HG02763 (cell line): ENCODE measurements around the gene PCBP3.

Experiments
- ATAC-seq: cut with Tn5 transposase; IDR thresholded peaks from one replicate; pipeline ENCODE4 v1.9.1; 2021; ENCODE audit warnings: mild to moderate bottlenecking, moderate library complexity; ENCODE audit not compliant: unreplicated experiment

The PCBP3 gene

DNA sequence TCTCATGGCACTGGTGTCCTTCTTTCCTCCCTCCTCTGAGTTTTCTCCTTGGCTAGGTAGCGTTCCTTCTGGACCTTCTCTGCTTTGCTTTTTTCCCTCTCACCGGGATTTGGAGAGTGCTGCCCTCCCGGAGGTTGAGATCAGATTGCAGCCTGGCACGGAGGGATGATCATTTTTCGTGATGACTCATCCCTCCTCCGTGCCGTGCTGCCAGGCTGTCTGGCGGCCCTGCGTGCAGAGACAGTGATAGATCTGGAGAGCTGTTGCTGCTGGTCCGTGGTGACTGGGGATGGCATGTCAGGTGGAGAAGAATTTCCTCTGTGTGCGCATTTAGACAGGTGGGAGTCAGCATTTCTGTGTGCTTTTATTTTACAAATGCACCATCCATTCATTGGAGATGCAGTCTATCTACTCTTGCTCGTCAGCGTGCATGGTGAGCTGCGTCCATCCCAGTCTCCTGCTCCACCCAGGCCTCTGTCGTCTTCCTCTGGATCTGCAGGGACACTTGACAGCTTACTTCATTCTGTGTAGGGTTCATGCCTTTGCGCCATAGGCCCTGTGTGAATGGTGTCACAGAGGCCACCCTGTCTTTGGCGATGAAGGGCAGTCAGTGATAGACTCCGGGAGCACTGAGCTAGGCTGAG, 104.4 kb downstream of the PCBP3 start:
- ATAC-seq, result no peak

DNA sequence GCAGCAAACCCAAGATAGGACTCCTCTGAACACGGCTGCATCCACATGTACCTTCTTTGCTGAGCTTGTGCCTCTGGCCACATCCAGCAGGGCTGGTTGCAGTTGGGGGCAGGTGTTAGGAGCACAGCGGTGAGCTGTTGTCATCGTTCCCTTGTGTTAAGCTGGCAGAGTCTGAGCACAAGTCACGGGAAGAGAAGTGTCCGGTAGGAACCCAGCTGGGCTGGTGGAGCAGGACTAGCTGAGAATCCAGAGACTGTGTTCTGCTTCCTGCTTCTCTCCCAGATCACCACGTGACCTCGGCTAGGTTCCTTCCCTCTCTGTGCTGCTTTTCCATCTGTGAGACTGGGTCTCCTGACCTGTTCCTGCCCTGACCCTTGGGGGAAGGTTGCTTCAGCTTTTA, 105.1 kb downstream of the PCBP3 start:
- no peak for ATAC-seq

DNA sequence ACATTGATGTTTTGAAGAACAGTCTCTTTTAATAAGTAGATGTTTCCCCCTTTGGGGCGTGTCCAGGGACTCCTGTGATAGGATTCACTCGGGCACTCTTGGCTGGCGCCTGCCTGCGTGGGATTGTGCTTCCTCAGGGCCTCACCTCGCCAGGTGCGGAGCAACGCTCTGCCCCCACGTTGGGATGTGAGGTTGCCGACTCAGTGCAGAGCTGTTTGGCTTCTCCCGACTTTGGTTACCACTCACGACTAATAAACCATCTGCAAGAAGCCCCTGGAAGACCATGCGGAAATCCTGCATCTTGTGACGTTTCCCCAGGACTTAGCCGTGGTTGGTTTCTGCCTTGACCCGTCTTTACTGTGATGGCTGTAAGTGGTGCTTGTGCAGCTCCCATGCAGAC, 106.4 kb downstream of the PCBP3 start:
- no peak for ATAC-seq

DNA sequence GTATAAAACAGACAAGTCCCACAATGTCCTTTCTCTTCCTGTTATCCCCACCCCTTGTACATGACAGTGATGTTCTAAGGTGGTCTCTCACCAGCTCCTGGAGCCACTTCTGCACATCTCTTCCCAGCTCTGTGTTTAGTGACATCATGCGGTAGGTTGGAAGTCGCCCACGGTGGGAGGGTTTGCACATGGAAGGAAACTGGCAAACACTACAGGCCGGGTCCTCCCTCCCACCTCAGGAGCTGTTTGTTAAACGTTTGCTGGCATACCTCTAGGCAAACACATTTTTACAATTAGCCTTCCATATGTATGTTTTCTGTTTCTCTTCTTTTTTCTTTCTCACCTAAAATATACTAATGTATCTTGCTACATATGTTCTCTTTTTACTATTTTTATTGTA, 107.4 kb downstream of the PCBP3 start:
- ATAC-seq, result no peak

DNA sequence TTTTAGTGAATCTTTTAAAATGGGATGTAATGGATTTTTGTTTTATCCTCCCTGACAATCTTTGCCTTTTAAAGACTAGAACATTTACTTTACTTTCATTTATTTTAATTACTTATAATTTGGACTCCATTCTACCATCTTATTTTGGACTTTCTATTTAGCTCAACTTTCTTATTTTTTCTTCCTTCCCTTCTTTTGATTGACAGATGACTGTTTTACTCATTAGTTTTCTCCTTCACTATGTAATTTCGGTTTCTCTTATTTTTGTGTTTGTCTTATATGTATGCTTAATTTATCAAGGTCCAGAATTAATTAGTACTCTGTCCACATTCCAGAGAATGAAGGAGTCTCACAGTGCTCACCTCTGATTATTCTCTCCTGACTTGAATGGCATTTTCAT, 109.9 kb downstream of the PCBP3 start:
- ATAC-seq, result no peak

DNA sequence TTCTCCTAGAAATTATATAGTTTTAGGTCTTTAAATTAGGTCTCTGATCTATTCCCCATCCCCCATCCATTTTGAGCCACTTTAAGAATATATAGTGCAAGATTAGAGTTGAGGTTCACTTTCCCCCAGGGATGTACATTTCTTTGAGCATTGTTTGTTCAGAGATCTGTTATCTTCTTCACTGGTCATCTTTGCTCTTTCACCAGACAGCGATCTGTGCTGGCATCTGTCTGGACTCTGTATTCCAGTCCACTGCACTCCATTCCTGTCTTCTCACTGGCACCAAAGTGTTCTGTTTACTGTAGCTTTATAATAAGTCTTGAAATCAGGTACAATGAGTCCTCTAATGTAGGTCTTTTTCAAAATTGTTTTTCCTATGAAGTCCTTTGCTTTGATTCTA, 112.5 kb downstream of the PCBP3 start:
- ATAC-seq, result no peak

DNA sequence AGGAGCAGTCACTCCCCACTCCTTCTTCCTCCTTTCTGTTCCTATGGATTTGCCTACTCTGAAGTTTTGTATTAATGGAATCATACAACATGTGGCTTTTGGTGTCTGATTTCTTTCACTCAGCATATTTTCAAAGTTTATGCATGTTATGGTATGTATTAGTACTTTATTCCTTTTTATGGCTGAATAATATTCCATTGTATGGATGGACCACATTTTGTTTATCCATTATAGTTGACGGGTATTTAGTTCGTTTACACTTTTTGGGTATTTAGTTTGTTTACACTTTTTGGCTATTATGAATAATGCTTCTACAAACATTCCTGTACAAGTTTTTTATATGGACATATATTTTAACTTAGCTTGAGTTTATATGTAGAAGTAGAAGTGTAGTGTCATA, 113.1 kb downstream of the PCBP3 start:
- ATAC-seq, result no peak

DNA sequence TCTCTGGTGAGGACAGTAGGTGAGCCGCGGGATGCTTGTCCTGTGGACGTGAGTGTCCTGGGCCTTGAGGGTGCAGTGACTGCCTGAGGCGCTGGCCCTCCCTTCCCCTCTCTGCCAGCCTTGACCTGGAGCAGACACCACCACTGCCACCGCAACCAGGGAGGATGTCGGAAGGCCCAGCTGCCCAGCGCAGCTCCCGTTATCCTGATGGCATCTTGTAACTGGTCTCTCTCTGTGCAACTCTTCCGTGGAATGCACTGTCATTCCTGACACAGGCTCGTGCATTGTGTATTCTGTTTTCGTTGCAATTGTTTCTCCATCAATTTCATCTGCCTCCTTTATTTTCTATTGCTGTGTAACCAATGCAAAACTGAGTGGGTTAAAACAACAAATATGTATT, 118.2 kb downstream of the PCBP3 start:
- ATAC-seq, result no peak

DNA sequence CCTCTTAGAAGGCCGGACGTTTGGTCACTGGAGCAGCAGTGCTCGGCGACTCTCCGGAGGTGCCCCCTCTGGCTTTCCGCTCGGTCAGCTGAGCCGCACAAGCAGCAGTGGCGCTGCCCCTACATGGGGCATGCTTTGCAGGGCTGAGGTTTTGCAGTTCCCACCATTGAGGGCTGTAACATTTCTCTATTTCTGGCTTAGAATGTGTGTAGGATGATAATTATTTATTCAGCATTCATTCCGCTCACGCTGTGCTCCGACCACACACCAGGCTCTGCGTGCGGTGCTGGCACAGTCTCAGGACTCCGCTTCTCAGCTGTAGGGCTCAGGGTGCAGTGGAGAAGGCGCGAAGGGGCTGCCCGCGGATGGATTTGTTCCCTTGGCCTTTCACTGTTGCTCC, 119.5 kb downstream of the PCBP3 start:
- no peak for ATAC-seq

DNA sequence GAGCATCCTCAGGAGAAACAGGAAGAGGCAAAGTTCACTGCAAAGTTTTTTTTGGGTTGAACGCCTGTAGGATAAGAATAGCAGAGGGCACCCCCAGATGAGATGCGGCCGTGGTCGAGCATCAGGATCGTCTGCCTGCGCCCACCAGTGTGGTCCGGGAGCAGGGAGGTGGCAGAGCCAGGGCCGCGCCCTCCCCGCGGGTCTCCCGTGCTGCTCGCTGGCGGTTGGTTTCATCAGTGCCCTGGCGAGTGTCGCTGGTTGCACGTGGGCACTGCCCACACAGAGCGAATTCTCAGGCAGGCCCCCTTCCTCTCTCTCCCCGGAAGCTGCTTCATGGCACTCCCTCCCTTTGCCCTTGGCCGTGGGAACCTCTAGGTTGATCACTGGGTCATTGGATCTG, 120.0 kb downstream of the PCBP3 start:
- ATAC-seq, result no peak

DNA sequence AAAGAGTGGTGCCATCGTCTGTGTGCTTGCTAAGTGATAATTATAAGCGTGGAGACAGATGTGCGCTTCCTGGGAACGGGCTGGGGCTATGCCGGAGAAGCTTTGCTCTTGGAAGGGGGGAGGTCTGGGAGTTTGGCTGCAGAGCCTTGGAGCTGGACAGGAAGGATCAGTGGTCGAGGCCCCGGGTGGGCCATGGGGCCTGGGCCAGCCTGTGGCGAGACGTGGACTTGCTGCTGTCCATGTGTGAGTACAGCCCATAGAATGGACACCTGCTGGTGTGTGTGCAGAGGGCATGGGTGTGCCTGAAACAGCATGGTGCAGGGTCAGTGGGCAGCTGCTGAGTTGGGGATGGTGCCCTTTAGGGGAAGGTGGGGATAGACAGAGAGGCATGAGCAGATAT, 121.3 kb downstream of the PCBP3 start:
- ATAC-seq, result no peak

DNA sequence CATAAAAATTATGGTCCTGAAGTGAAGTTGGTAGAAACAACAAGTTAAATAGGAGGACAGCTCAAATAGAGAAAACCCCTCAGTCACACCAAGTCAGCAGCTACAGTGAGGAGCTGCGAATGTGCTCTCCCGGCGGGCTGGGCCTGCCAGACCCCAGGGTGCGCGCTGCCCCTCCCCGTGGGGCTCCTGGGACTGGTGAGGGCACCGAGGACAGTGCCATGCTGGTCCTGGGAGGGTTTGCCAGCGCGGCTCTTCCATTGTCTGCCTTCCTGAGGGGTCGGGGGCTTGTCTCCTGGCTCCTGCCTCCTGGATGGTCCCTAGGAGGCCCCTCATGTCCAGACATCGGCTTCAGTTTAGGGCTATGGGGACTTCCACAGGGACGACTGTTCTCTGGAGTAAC, 121.8 kb downstream of the PCBP3 start:
- no peak for ATAC-seq

DNA sequence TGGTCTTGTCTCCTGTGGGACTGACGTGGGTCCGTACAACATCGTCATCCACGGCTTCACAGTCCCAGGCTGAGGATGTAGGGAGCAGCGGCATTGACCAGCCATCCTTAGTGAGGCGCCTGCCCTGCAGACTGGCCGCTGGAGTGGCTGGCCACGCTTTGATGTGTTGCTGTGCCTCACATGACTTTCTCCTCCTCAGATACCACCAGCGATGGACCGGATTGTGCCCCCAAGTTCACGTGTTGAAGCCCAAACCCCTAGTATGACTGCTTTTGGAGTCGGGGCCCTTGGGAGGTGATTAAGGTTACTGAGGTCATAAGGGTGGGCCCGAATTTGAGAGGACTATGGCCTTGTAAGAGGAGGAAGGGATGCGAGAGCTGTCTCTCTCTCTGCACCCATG, 122.5 kb downstream of the PCBP3 start:
- ATAC-seq, result no peak

DNA sequence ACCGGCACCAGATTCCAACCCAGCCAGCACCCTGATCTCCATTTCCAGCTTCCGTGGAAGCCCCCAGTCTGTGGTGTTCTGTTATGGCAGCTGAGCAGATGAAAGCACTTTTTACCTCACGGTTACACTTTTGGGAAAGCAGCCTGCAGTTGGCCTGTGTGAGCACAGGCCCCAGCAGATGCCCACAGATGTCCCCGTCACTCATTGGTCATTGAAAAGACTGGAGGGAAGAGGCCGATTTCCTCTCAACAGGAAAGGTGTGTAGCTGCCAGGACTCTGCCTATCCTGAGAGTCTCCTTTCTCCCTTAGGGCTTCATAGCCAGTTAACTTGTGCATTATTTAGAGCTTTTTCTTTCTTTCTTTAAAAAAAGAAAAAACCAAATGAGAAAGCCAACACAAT, 123.0 kb downstream of the PCBP3 start:
- no peak for ATAC-seq

DNA sequence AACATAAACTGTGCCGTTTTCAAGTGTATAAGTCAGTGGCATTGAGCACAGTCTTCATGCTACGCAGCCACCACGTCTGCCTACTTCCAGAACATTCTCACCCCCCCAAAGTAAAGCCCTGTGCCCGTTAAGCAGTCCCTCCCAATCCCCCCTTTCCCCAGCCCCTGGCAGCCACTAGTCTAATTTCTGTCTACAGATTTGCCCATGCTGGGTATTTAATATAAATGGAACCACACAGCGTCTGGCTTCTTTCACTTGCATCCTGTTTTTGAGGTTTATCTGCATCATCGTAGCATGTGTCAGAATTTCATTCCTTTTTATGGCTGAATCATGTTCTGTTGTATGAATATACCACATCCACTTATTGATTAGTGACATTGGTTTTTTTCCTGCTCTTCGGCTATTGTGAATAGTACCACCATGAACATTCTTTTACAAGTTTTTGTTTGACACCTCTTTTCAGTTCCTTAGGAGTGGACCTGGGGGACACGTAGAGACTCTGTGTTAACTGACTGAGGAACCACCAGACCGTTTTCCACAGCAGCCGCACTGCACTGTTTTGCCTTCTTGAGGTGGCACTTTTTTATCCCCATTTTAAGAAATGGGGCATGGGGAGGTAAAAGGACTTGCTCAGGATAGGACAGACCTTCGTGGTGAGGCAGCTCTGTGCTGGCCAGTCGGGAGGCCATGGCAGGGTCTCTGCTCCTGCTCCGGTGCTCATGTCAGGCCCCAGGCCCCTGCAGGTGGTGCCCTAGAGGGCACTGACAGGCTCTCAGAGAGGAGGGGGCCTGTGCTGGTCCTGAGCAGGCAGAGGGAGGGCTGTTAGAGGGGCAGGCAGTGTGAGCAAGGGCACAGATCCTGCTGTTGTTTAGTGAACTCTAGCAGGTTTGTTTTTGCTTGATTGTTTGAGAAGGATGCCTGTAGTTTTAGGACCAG, 123.8 kb downstream of the PCBP3 start:
- ATAC-seq, result no peak

DNA sequence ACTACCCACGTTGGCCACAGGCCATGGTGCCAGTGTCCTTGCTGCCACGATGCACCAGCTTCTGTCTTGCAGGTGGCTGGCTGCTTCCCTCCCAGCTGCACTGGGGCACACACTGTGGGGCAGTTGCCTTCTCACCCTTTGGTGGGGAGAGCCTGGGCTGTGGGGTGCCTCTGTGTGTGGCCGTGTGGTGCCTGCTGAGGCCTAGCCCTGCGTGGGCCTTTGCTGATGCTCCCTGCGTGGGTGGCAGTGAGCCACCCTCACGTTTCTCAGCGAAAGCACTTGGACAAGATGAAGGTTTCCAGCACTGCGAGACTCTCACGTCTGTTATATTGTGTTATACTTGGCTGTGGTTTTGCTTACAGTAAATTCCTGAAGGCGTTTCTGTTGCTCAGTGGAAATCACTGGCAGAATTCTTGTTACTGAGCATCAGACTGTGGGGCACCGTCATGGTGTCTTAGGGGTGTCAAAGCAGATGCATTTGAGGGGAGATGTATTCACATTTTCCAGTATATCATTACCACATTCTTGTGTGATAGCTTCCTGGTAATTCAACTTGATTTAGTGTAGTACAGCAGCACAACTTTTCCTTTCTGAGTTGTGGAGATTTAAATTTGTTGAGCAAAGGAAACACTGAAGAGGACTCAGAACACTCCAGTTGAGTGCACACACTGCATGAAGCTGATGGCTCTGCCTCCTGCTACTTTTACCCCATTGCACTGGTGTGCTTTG, 124.7 kb downstream of the PCBP3 start:
- ATAC-seq, result no peak

DNA sequence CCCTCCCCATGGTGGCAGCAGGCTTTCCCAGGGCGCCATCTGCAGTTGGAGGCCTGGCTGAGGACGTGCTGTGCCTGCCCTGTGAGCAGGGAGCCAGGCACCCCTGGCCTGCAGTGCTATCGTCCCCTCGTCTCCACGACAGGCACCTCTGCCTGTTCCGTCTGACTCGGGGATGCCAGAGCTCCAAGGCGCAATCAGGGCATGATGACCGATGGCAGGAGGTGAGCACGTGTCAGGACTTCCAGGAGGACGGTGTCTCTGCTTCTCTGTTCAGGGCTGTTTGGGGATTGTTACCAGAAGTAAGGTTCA, 125.2 kb downstream of the PCBP3 start:
- ATAC-seq, result no peak

DNA sequence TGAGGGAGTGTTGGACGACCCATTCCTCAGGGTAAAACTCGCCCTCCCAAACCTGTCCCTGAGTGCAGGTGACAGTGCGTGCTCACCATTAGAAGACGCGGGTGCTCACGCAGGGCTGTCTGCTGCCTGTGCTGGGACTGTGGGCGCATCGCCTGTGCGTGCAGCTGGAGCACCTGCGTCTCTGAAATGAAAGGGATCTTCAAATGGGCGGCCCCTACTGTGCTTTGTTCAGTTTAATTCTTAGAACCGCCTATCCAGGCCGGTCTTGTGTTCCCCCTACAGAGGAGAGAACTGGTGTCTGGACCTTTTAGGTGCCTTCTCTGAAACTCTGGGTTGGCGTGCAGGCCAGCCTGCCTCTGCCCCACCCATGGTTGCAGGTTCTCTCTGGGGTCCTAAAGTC, 125.8 kb downstream of the PCBP3 start:
- no peak for ATAC-seq

DNA sequence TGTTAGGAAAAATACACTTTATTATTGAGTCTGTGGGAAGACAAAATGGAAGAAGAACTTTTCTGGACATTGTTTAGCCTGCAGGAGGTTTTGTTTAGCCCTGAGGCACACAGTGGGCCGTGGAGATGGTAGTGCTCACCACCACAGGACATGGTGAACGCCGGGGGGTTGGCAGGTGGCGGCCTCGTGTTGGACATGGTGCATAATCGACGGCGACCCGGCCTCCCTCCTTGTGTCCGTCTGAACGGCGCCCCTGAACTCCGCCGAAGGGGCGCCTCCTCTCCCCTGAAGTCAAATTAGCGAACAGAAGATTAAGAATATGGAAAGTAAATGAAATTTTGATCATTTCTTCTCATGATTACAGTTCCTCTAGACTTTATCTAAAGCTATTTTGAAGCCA, 126.4 kb downstream of the PCBP3 start:
- ATAC-seq, result no peak

DNA sequence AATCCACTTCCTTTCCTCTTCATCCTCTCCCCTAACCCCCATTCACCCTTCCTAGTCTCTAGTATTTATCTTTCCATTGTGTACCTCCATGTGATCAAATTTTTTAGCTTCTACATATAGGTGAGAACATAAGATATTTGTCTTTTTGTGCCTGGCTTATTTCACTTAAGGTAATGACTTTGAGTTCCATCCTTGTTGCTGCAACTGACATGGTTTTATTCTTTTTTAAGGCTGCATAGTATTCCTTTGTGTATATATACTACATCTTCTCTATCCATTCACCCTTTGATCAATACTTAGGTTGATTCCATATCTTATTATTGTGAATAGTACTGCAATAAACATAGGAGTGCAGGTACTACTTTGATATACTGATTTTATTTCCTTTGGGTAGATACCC, 128.7 kb downstream of the PCBP3 start:
- ATAC-seq, result no peak

DNA sequence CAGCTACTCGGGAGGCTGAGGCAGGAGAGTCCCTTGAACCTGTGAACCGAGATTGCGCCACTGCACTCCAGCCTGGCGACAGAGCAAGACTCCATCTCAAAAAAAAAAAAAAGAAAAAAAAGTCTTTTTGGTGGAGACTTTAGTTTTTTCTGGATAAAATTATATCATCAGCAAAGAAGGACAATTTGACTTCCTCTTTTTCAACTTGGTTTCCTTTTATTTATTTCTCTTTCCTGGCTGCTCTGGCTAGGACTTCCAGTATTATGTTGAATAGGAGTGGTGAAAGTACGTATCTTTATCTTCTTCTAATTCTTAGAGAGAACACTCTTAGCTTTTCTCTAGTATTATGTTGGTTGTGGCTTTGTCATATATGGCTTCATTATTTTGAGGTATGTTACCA, 130.8 kb downstream of the PCBP3 start:
- ATAC-seq, result no peak

DNA sequence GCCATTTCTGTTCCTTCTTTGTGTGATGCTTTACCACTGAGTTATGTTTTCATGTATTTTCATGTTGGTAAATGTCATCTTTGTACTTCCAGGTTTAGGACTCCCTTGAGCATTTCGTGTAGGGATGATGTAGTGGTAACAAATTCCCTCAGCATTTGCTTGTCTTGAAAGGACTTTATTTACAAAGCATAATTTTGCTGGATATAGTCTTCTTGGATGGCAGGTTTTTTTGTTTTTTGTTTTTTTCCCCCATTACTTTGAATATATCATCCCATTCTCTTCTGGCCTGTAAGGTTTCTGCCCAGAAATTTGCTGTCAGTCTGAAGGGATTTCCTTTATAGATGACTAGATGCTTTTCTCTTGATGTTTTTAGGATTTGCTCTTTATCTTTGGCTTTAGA, 133.4 kb downstream of the PCBP3 start:
- no peak for ATAC-seq
